ENCODE measurements around the gene AOC1. TPM values are rescaled to one million over a fixed set of nuclear protein-coding genes. Genes with fewer than 3 reads are reported as not detected.

The AOC1 gene
- total and polyA plus RNA-seq, 2 experiments from 2014 or later, result not detected

GRCh38 chr7:150910996-150911422 lies 58.7 kb downstream of the AOC1 start:
- WGBS, 2 experiments (ENCODE audit: low coverage in 1 of 2, low lambda C conversion rate in 2 of 2, missing lambda C conversion rate in 2 of 2), result 43 to 48% methylated on average over 12 of the region's 12 CpGs
- H3K4me1 ChIP-seq (ENCODE audit: insufficient read depth), result no peaks in the 10 kb centered on the region
- no peak overlapping the region for H3K9ac ChIP-seq
- no peak overlapping the region for H3K27ac ChIP-seq
- no peaks in the 10 kb centered on the region for H4K20me1 ChIP-seq (ENCODE audit: insufficient read depth)
- H3K79me2 ChIP-seq (ENCODE audit: insufficient read depth), result no peaks in the 10 kb centered on the region
- TF ChIP-seq EZH2 (IDR thresholded peaks at IDR 0.05; ENCODE audit: insufficient read depth, poor library complexity, severe bottlenecking) (no peak), EZH2phosphoT487 (IDR thresholded peaks at IDR 0.05; ENCODE audit: insufficient read depth, low read depth) (no peak)
- H3K9me2 ChIP-seq (ENCODE audit: insufficient read depth), result no peaks in the 10 kb centered on the region
- no peak overlapping the region for H3K4me2 ChIP-seq (ENCODE audit: unreplicated experiment)
- no peak for DNase-seq
- no peaks in the 10 kb centered on the region for H3F3A ChIP-seq (ENCODE audit: insufficient read depth)
- H3K27me3 ChIP-seq (replicated peaks; ENCODE audit: insufficient read depth), result peaks cover 42% of the 10 kb centered on the region
- in situ Hi-C loops (cut with MboI), result no loop called here
- H3K36me3 ChIP-seq (ENCODE audit: low read depth), result no peaks in the 10 kb centered on the region
- no peak overlapping the region for H3K4me3 ChIP-seq
- H3K9me3 ChIP-seq (ENCODE audit: low read depth), result no peaks in the 10 kb centered on the region
- no peak overlapping the region for H2AFZ ChIP-seq

Other genes with a start within 250 kb of the AOC1 start
- gene GIMAP6, start 220.1 kb upstream of the AOC1 start, total RNA-seq (2014; rRNA removed; shearing (Covaris generic)), result not detected in 2 replicates
- not detected in 2 replicates for gene GIMAP6, start 220.1 kb upstream of the AOC1 start, polyA plus RNA-seq (2016; fragmentation: Nextera tagmentation; extraction: Ambion mirVana)
- 0.13 TPM in 1 of 2 replicates, not detected in the other for gene GIMAP2, start 166.8 kb upstream of the AOC1 start, total RNA-seq (2014; rRNA removed; shearing (Covaris generic))
- gene GIMAP2, start 166.8 kb upstream of the AOC1 start, polyA plus RNA-seq (2016; fragmentation: Nextera tagmentation; extraction: Ambion mirVana), result 0.13 and 0.22 TPM in 2 replicates
- not detected in 2 replicates for gene GIMAP1, start 135.9 kb upstream of the AOC1 start, total RNA-seq (2014; rRNA removed; shearing (Covaris generic))
- not detected in 2 replicates for gene GIMAP1, start 135.9 kb upstream of the AOC1 start, polyA plus RNA-seq (2016; fragmentation: Nextera tagmentation; extraction: Ambion mirVana)
- not detected in 2 replicates for gene GIMAP5, start 115.1 kb upstream of the AOC1 start, total RNA-seq (2014; rRNA removed; shearing (Covaris generic))
- not detected in 2 replicates for gene GIMAP5, start 115.1 kb upstream of the AOC1 start, polyA plus RNA-seq (2016; fragmentation: Nextera tagmentation; extraction: Ambion mirVana)
- not detected in 2 replicates for gene TMEM176B, start 52.2 kb upstream of the AOC1 start, total RNA-seq (2014; rRNA removed; shearing (Covaris generic))
- gene TMEM176B, start 52.2 kb upstream of the AOC1 start, polyA plus RNA-seq (2016; fragmentation: Nextera tagmentation; extraction: Ambion mirVana), result not detected in 2 replicates
- not detected in 2 replicates for gene TMEM176A, start 51.7 kb upstream of the AOC1 start, total RNA-seq (2014; rRNA removed; shearing (Covaris generic))
- gene TMEM176A, start 51.7 kb upstream of the AOC1 start, polyA plus RNA-seq (2016; fragmentation: Nextera tagmentation; extraction: Ambion mirVana), result not detected in 2 replicates
- not detected in 2 replicates for gene KCNH2, start 125.8 kb downstream of the AOC1 start, total RNA-seq (2014; rRNA removed; shearing (Covaris generic))
- gene KCNH2, start 125.8 kb downstream of the AOC1 start, polyA plus RNA-seq (2016; fragmentation: Nextera tagmentation; extraction: Ambion mirVana), result not detected in 2 replicates
- gene NOS3, start 138.5 kb downstream of the AOC1 start, total RNA-seq (2014; rRNA removed; shearing (Covaris generic)), result 0.13 and 0.32 TPM in 2 replicates
- gene NOS3, start 138.5 kb downstream of the AOC1 start, polyA plus RNA-seq (2016; fragmentation: Nextera tagmentation; extraction: Ambion mirVana), result 0.61 and 0.83 TPM in 2 replicates
- gene ATG9B, start 172.0 kb downstream of the AOC1 start, total RNA-seq (2014; rRNA removed; shearing (Covaris generic)), result not detected in 2 replicates
- 0.79 and 0.81 TPM in 2 replicates for gene ATG9B, start 172.0 kb downstream of the AOC1 start, polyA plus RNA-seq (2016; fragmentation: Nextera tagmentation; extraction: Ambion mirVana)
- 31.6 and 32.2 TPM in 2 replicates for gene ABCB8, start 175.9 kb downstream of the AOC1 start, total RNA-seq (2014; rRNA removed; shearing (Covaris generic))
- 28.5 and 29.6 TPM in 2 replicates for gene ABCB8, start 175.9 kb downstream of the AOC1 start, polyA plus RNA-seq (2016; fragmentation: Nextera tagmentation; extraction: Ambion mirVana)
- 1.1 TPM in 1 of 2 replicates, not detected in the other for gene ASIC3, start 196.0 kb downstream of the AOC1 start, total RNA-seq (2014; rRNA removed; shearing (Covaris generic))
- 0.26 TPM in 1 of 2 replicates, not detected in the other for gene ASIC3, start 196.0 kb downstream of the AOC1 start, polyA plus RNA-seq (2016; fragmentation: Nextera tagmentation; extraction: Ambion mirVana)
- 16.2 and 27.7 TPM in 2 replicates for gene CDK5, start 205.4 kb downstream of the AOC1 start, total RNA-seq (2014; rRNA removed; shearing (Covaris generic))
- 27.6 and 28.3 TPM in 2 replicates for gene CDK5, start 205.4 kb downstream of the AOC1 start, polyA plus RNA-seq (2016; fragmentation: Nextera tagmentation; extraction: Ambion mirVana)
- 80.3 and 94.6 TPM in 2 replicates for gene SLC4A2, start 207.1 kb downstream of the AOC1 start, total RNA-seq (2014; rRNA removed; shearing (Covaris generic))
- gene SLC4A2, start 207.1 kb downstream of the AOC1 start, polyA plus RNA-seq (2016; fragmentation: Nextera tagmentation; extraction: Ambion mirVana), result 59.4 and 61.2 TPM in 2 replicates
- 141 and 145 TPM in 2 replicates for gene FASTK, start 228.3 kb downstream of the AOC1 start, total RNA-seq (2014; rRNA removed; shearing (Covaris generic))
- gene FASTK, start 228.3 kb downstream of the AOC1 start, polyA plus RNA-seq (2016; fragmentation: Nextera tagmentation; extraction: Ambion mirVana), result 109 and 111 TPM in 2 replicates
- 33.6 and 43.3 TPM in 2 replicates for gene TMUB1, start 231.0 kb downstream of the AOC1 start, total RNA-seq (2014; rRNA removed; shearing (Covaris generic))
- gene TMUB1, start 231.0 kb downstream of the AOC1 start, polyA plus RNA-seq (2016; fragmentation: Nextera tagmentation; extraction: Ambion mirVana), result 19.9 and 20.4 TPM in 2 replicates
- 37.8 and 43.3 TPM in 2 replicates for gene AGAP3, start 234.0 kb downstream of the AOC1 start, total RNA-seq (2014; rRNA removed; shearing (Covaris generic))
- gene AGAP3, start 234.0 kb downstream of the AOC1 start, polyA plus RNA-seq (2016; fragmentation: Nextera tagmentation; extraction: Ambion mirVana), result 10.3 and 10.5 TPM in 2 replicates

Measured in GM23248 (cell line).